UCSD-AML1 (cell line): Measurements from ENCODE around the gene RAPSN.

Experiments
- DNase-seq: peaks from one replicate; lab custom pipeline; 2025; ENCODE audit not compliant: unreplicated experiment; lab: John Stamatoyannopoulos, UW

Gene RAPSN

DNA sequence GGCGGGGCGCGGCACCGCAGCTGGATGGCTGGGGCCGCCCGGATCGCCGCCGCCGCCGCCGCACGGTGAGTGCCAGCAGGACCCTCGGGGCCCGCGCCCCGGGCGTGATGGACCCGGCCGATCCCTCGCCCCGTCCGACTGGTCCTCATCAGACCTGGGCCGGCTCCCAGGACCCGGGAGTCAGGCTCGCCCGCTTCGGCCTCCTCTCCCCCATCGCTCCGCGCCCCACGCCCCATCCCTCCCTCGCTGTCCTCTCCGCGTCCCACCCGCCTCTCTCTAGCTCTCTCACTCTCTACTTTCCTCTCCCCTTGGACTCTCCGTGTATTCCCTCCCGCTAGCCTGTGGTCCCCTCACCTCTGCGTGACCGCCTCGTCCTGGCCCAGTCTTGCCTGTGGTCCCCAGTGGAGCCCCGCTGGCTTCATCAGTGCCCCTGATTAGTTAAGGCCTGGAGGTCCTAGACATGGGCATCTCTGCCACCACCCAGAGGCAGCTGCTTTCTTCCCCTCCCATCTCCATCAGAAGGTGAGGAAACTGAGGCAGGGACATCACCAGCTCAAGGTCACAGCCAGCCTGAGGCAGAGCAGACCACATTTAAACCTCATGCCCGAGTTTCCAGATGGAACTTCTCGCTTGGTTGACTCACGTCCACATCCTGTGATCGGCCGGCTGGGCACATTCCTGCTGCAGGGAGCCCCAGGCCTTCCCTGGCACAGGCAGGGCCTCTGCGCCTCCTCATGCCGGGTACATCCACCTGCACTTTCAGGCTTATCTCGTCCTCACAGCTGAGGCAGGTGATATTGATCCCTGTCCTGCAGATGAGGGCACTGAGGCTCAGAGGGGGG, 40.1 kb downstream of the RAPSN start:
- DNase-seq, result peak; percentile 50

DNA sequence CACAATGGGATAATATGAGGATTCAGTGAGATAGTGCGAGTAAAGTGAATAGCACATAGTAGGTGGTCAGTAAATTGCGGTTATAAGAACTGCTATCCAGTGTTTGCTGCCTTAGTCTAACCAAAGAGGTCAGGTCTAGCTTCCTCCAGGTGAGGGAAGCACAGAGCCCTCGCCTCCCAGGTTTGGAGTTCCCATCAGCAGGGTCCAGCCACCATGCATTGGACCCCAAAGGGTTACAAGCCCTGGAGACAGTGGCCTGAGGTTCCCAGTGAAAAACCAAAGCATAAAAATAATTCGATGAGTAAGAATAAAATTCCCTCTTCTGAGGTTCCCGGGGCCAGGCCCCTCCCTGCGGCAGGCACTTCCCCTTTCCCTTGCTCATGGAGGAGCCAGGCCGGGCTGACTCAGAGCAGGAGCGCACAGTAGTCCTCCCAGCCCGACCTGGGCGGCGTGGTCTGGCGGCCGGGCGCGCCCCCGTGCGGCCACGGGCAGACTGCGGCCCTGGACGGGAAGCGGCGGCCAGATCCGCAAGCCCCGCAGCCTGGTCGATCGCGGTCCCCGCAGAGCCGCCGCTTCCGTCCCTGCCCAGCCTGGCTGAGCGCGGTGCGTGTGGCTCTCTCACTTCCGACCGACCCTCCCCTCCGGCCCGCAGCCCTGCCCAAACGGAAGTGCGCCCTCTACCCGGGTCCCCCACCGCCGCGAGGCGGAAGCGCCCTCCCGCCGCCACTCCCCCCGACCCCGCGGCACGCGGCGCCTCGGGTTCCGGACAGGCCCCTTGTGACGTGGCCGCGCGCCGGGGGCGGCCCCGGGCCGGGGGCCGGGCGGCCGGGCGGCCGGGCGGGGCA, 41.0 kb downstream of the RAPSN start, which contains the start of gene SLC39A13:
Gene SLC39A13 (plus strand): TSS at position 845 of the 845 bp plus-strand sequence. CDS start 1,505 bp downstream, outside the sequence.
- peak; percentile 98 for DNase-seq

DNA sequence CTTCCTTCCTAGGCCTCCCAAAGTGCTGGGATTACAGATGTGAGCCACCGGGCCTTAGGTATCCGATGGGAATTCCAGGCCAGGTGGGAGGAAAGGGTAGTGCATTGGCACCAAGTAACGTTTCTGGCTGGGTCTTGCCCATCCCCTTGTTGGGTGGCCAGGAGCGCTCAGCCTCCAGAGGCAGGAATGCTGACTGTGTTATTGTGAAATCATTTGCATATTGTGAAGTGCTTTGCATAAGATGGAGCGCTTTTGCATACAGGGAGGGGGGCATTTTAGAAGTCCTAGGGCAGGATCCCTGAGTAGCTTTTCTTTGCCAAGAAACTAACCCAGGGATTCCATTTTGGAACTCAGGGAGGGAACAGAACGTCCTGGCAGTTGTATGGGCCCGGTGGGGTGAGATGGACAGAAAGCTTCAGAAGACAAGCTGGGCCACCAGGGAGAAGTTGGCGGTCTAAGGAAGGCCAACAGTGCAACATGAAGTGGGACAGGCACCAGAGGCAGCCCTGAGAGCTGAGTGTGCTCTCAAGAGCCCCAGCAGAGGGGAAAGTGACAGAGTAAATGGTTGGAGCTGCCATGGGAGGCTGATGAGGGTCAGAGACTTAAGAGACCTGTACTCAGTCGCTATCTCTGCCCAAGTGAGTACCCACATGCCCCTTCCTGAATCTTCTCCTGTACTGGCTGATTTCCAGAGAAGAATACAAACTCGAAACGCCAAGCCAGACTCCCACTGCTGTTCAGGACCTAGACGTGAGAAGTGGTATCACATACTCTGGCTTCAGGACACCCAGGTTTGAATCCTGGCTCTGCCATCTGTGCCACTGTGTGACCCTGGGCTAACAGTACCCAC, 41.8 kb downstream of the RAPSN start:
- DNase-seq, result no peak

DNA sequence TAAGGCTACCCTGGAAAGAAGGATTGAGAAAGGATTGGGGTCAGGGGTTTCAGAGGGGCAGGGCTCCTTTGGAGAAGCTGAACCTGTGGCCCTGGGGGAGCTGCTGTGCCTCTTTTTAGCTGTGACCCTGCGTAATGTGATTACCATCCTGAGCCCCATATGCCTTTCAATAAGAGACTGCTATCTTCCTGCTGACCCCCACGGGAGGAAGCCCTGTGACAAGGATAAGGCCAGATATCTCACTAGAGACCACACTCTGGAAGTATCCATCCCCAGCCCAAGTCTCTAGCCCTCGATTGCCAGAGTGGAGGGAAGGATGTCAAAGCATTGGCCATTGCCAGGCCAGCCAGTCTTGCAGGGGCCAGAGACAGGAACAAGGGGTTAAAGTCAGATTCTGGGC, 45.4 kb downstream of the RAPSN start:
- peak; percentile 41 for DNase-seq

DNA sequence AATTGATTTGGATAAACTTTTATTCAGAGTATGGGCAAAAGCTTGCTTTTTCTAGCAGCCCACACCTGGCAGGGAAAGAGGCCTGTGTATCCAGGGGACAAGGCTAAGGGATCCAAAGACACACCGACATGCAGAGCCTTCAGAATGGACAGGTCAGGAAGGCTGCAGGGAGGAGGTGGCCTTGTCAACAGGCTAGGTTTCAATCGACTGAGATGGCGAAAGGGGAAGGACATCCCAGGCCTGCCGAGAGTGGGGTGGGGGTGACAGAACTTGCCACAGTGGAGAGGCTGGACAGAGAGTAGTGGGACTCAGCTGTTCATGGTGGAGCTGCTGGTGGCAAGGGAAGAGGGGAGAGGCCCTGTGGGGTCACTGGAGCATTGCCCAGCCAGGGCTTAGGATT, 45.8 kb downstream of the RAPSN start:
- DNase-seq, result no peak

DNA sequence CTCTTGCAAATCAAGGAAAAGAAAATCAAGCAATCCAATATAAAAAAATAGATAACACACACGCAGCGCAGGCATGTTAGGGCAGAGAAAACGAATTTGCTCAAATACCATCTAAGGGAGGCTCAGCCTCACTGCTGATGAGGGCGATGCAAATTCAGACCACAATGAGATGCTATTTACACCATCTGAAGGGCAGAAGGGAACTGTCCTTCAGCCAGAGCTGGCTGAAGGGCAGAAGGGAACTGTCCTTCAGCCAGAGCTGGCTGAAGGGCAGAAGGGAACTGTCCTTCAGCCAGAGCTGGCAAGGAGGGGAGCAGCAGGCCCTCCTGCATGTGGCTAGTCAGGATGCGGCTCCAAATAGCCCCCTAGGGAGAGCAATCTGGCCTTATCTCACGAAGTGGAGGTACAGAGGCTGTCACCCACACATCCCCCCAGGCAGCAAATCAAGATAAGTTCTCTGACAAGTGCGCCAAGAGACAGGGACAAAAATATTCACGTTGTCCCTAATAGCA, 48.1 kb downstream of the RAPSN start:
- DNase-seq, result no peak

DNA sequence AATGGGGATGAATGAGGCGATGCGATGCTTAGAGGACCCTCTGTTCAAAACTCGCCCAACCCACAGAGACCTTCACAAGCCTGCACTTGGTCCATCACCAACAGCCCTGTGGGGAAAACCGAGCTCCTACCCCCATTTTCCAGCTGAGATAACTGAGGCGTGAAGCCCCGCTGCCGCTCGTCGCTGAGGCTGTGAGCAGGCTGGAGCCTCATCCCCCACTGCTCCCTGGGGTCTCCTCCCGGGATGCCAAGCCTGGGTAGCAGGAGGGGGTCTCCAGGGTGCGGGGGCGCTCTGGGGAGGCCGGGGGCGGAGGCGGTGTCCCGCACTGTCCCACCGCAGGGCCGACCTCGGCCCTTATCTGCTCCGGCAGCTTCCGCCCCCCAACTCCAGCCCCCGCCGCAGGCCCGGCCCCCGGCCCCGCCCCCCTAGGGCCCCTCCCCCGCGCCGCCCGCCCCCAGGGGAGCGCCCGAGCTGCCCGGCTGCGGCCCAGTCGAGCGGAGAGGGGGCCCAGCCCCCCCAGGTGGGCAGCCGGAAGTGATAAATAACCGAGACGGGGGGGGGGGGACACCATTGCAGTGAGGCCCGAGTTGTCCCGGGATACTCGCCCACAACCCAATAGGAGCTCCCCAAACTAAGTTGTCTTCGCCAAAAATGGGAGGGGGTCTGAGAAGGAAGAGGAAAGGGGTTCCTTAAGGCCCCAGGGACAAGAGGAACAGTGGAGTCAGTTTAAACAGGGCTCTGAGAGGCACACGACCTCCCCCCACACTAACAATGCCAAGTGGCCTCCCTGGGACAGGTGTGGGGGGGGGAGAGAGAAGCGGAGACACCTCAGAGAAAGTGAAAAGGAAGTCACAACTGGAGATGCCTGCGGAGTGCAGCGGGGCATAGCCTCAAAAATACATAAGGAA, 48.8 kb downstream of the RAPSN start:
- peak; percentile 71 for DNase-seq

DNA sequence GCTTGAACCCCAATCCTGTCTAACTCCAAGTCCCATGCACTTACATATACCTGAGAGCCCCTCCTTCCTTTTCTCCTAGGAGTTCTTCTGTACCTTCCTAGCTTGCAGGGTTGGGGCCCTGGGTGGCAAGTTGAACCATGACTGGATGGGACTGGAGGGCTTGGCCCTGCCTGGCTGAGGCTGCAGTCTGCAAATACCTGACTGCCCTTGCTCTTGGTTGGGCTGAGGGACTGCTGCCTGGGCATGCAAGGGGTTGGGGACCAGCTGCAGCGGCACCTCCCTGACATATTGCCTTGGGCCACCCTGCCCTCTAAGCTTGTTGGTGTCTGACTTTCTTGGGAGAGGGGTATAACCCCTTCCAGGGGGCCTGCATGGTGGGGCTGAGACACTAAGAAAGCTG, 50.4 kb downstream of the RAPSN start:
- DNase-seq, result no peak

DNA sequence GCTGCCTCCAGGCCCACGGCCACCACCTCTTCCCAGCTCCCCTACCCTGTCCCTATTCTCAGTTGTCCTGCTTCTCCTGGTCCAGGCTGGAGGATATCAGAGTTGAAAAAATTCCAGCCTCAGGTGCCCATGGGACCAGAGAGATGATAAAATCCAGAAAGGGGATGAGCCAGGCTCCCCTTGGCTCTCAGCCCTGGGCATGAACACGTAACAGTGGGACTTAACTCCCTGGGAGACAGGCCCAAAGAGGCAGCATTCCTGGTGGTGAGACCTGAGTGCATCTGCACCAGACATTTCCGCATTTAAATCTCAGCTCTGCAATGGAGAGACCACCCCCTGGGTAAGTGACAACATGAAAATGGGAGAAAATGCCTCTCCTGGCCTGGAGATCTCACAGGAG, 50.9 kb downstream of the RAPSN start:
- no peak for DNase-seq

DNA sequence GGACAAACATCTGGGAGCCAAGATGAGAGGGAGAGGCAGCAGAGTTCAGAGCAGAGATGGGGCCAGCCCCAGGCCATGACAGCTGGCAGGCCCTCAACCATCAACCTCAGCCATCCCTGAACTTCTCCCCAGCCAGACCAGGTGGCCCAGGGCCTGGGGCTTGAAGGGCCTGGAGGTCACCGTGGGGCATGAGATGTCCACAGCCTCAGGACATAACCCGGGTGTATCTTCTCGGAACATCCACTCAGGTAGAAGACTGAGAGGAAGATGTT, 53.0 kb downstream of the RAPSN start:
- no peak for DNase-seq

DNA sequence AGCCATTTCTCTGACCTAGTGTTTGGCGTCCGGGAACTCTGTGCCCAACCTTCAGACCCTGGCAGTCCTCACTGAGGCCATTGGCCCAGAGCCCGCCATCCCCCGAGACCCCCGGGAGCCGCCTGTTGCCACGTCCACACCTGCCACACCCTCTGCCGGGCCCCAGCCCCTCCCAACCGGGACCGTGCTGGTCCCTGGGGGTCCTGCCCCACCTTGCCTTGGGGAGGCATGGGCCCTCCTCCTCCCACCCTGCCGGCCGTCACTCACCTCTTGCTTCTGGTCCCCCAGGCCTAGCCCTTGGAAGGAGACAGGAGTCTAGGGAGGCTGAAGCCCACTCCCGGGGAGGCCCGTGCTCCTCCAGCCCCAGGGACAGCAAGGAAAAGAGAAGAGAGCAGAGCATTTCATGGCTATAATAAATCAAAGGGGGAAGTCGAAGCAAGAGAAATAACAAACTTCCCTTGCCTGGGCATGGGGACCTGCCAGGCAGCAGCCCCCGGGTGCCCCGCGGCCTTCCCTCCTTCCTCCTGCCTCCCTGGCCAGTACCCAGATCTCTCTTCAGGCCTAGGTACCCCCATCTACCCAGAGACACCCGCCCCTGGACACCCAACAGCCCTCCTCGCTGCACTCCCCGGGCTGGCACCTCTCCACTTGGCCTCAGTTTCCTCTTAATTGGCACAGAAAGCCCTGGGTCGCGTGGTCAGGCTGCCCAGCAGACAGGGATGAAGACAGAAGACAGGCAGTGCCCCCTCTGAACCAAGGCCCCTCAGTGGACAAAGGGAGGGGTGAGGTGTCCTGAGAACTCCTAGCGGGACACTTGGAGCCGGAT, 53.5 kb downstream of the RAPSN start:
- DNase-seq, result no peak

DNA sequence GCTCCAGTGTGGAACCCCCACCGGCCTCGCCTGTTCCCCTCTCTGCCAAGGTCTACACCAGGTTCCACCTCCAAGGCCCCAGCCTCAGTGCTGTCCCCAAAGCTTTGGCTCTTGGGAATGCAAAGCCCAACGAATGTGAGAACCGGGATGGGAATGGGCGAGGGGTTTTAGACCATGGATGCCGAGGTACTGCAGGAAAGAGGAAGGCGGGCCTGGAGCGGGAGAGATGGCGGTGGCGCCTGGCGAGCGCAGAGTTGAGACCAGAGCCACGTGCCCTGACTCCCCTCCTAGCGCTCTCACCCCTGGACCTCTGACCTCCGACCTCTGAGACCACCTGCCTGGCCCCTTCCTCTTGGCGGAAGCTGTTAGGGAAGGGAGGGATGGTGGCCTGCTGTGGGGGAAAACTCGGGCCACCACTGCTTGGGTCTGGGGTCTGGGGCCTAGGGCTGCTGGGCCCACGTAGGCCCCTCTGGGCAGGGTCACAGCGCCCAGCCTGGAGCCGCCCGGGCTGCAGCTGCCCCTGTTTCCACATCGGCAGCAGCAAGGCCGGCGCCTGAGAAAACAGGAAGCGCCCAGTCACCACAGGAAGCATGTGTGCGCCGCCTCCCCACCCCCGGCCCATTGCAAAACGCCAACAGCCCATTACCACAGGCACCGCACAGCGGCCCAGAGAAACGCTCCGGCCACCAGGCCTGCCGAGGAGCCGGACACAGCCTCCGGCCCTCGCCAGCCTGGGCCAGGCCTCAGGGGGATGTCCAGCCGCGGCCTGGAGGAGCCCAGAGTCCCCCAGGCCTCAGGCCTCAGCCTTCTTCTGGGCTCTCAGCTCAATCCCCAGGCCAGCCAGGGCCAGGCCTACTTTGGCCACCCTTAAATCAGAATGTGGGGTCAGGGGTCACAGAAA, 54.4 kb downstream of the RAPSN start:
- DNase-seq, result peak; percentile 88

DNA sequence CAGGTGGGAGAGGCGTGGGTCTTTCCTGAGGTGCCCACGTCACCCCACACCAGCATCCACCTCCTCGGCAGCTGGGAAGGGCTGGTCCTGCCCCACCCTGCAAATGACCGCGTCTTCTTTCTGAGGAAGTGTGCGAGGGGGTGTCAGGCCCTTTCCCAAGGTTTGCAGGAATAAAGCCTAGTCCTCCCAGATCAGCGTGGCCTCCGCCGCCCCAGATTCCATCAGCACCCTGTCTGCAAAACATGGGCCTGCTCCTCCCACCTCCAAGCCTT, 55.0 kb downstream of the RAPSN start:
- DNase-seq, result no peak

DNA sequence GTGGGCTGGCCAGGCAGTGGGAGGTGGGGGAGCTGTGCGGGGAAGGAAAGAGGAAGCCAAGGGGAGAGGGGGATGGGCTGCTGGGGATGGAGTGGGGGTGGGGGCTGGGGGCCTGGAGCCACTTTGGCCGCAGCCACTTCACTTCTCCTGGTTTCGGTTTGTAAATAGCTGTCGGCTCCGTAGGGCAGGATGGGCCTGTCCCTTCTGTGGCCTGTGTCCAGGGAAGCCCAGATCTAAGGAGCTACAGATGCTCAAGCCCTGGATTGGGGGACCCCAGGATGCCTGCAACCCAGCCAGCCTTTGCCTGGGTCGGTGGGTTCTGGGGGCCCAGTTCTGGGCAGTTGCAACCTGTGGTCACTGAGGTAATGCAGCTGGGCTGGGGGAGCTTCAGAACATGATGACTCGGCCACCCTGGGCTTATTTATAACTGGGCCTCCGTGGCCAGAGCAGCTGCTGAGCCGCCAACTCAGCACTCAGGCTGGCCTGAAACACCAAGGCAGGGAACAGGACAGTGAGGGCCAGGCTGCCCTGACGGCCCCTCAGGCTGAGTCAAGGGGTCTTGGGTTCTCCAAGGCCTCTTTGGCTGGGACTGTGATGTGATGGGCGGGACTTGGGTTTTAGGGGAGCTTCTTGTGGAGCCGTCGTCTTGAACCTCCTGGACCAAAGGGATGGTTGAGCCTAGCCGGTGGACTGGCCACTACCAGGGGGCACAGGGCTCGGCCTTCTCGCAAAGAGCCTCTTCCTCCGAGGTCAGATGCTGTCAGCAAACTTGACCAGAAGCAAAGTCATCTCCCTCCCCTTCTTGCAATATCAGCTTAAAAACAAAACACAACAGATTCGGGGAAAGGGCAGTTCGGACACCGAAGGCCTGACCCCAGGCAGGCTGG, 55.5 kb downstream of the RAPSN start:
- DNase-seq, result peak; percentile 71

DNA sequence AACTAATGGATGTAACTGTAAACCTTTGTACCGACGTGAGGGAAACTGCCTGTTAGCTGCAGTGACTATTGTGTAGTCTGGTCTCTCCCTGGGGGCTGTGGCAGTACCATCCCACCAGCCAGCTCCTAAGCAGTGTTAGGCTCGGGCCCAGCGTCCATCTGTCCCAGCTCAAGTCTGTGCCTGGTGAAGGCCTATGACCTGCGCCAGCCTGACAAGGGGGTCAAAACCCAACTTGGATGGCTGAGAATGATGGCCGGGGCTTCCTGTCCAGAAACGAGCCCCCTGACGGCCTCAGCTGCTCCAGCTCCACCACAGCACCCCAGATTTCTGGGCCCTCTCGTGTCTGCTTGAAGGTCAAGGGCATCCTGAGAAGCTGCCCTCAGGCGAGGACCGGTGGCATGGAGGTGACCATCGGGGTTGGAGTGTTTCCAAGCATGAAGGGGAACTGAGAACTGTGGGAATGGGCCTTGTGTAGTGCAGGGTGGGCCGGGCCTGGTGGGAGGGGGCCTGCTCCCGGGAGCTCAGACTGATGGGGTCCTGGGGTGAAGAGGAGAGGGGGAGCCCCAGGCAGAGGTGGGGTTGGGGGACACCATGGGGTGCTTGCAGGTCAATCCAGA, 56.3 kb downstream of the RAPSN start:
- no peak for DNase-seq

DNA sequence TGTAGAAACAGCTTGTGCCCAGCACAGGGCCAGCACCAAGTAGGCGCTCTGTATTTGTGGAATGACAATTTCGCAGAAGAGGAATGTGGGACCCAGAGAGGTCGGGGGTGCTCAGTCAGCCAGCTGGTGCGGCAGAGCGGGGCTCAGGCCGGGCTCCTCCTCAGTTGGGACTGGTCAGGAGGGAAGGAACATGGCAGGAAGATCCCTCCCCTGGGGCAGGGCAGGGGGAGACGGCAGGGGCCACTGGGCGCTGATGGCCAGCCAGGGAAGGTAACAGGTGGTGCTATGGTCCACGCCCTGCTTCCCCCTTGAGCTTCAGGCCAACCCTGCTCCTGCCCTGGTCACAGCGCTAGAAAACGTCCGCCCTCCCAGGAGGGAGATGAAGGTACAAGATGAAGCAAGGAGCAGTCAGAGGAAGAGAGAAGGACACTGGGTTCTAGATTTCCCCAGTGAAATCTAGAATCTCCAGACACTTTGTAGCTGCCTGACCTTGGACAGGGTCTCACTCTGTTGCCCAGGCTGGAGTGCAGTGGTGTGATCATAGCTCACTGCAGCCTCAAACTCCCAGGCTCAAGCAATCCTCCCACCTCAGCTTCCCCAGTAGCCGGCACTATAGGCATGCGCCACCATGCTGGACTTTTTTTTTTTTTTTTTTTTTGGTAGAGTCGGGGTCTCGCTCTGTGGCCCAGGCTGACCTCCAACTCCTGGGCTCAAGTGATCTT, 57.1 kb downstream of the RAPSN start:
- DNase-seq, result no peak
